ENCODE results near the gene POLE2.

DNA sequence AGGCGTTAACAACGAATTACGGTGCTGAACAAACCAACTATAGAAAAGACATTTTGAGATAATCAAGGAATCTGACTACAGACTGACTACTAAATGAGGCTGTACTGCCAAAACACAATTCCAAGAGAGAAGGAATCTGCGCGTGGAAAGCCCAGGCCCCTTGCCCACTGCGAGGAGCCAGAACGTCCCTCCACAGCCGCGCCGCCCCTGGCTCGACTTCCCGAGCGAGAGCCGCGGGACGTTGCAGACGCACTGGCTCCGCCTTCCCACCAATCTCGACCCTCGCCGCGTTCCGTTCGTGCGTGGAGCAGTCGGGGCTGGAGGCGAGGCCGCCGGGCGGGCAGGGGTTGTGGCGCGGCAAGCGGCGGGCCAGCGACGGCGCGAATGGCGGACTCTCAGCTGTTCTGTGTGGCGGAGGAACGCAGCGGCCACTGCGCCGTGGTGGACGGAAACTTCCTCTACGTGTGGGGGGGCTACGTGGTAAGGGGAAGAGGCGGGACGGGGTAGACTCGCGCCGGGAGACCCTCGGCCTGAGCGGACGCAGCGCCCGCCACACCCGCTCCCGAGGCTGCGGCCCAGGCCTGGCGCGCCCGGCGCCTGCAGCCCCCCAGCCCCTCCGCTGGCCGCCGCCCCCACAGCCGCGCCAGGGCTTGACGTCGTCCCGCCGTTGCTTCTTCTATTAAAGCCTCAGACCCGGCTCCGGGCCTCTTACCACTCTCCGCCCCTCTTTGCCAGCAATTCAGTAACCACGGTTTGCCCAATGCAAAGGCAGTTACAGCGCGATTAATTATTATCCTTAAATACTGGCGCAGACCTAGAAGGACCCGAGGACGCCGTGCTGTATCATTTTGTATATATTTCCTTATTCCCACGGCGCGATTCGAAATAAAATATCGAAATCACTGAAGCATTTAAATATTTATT is 5.1 kb upstream of the POLE2 start, which contains the start of gene KLHDC1:
- peak; percentile 76 for TF ChIP-seq POLR2AphosphoS5 (IDR thresholded peaks at IDR 0.05; ENCODE audit: low read depth, low read length)
- 0 out of 2 replicates have a peak, but pooled peaks have one; percentile 38 for TF ChIP-seq TAF1 (IDR thresholded peaks at IDR 0.05; ENCODE audit: borderline replicate concordance, low read depth, low read length)

Measured in GM12892 (cell line).